ENCODE results near the gene CADM4.

CADM4 gene

DNA sequence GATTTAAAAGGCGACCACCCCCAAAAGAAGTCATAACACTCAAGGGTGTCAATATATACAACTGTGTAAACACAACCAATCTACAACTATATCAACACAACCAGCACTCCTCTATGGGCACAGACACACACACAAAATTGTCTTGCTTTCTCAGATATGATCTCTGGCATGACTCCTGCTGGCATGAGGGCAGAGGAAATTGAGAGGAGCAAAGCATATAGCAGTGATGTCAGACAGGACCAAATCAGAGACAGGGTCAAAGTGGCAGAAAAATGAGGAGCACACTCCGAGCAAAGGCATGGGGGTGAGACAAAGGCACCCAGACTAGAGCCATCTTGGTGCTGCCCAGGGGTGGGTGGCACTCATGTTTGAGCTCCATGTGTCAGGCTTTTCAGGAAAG is 53.3 kb downstream of the CADM4 start:
- DNase-seq (ENCODE audit: low read depth in 3 of 3) = no peak

DNA sequence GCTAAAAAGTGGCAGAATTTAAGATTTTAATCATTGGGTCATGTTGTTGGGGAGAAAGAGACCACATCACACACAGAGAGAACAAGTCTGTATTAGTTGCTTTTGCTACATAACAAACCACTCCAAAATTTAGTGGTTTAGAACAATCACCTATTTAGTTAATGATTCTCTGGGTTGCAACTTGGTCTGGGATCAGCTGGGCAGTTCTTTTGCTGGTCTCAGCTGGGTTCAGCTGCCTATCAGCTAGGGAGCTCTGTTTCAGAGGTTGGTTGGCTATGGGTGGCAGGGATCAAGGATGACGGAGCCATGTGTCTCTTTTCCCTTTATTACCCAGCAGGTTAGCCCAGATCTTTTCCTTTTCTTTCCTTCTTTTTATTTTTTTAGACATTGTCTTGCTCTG is 55.2 kb downstream of the CADM4 start:
- no peak for DNase-seq (ENCODE audit: low read depth in 3 of 3)

DNA sequence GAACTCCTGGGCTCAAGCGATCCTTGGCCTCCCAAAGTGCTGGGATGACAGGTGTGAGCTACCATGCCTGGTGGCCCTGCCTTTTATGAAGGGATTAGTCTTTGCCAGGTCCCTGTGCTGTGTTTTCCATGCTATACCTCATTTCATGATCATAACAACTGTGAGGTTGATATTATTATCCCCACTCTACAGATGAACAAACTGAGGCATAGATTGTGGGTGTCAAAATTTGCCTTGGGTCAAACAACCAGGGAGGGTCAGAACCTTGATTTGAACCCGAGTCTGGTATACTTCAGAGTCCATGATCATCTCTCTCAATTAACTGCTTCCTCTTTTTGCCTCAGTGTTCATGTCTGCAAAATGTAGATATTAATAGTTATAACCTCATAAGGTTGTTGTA is 57.2 kb downstream of the CADM4 start:
- no peak for DNase-seq (ENCODE audit: low read depth in 3 of 3)

- no peak for DNase-seq (ENCODE audit: low read depth in 3 of 3)
These were observed 58.2 kb downstream of the CADM4 start for GRCh38 chr19:43581467-43581866.

GRCh38 chr19:43578787-43579186 is 60.9 kb downstream of the CADM4 start:
- no peak for DNase-seq (ENCODE audit: low read depth in 3 of 3)

- DNase-seq (ENCODE audit: low read depth in 3 of 3) = no peak
These were observed 63.4 kb downstream of the CADM4 start for GRCh38 chr19:43575955-43576878.

DNA sequence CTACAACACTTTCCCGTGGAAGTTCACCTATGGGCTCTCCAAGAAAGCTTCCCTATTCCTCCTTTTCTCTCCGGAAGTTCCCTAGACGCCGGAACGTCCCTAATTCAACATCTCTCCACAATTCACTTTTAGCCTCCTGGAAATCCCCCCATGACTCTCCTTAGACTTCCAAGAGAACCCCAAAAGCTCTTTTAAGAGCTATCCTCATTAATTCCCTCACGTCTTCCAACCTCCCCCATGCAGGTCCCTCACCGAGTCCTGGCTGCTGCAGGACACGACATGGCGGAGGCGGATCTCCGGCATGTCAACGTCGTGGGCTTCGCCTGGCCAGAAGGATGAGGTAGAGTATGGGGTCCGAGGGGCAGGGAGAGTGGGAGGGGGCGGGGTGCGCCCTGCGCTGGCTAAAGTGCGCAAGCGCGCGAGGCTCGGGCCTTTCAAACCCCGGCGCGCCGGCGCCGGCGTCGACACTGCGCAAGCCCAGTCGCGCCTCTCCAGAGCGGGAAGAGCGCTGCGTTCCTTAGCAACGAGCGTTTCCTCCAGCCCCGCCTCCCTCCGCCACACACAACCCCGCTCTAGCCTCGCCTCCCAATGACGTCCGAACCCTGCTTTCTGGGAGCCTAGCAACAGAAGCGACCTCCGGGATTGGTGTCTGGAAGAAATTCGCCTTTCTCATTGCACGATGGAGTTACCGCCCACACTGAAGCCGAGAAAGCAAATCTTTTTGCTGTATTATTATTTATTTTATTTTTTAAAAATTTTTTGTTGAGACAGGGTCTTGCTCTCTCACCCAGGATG is 64.3 kb downstream of the CADM4 start, which contains the start of the genes PINLYP and XRCC1:
Gene PINLYP, plus strand, starts transcription at position 646 of the 795 bp plus-strand sequence. CDS start 1,391 bp downstream, outside the sequence.
Gene XRCC1, minus strand, starts transcription at position 372 of the 795 bp plus-strand sequence. Its CDS starts 69 bp downstream, at position 303.
- DNase-seq (ENCODE audit: low read depth in 3 of 3) = peak; percentile 91 to 97 (median 95)

GRCh38 chr19:43574424-43575155 is 65.1 kb downstream of the CADM4 start:
- no peak for DNase-seq (ENCODE audit: low read depth in 3 of 3)
